Liver (tissue), 3 donors: Measurements from ENCODE around the gene LMAN2.

Experiments
- ATF3 ChIP-seq: IDR thresholded peaks from 2 replicates; pipeline ENCODE4 v1.6.1; 2016; ENCODE audit warnings: antibody characterized with exemption
- FOXA1 ChIP-seq: IDR thresholded peaks from 2 replicates; pipeline ENCODE4 v1.6.1; 2016; ENCODE audit warnings: antibody characterized with exemption
- REST ChIP-seq: IDR thresholded peaks from 2 replicates; pipeline ENCODE4 v1.6.1; 2016; ENCODE audit warnings: antibody characterized with exemption, mild to moderate bottlenecking
- TF ChIP-seq, protein P1 (sequence below): fragments of 150-350 bp; IDR thresholded peaks from 2 replicates; pipeline ENCODE4 v1.5.1; 2017; ENCODE audit warnings: improper control_type of control experiment, low read depth, low read length; ENCODE audit not compliant: missing input control
- TF ChIP-seq, protein P2 (sequence below): IDR thresholded peaks from 2 replicates; pipeline ENCODE4 v1.6.1; 2016; ENCODE audit warnings: antibody characterized with exemption
- donor health status: healthy.
- donor health status: healthy.

- TF ChIP-seq, protein P1, sequence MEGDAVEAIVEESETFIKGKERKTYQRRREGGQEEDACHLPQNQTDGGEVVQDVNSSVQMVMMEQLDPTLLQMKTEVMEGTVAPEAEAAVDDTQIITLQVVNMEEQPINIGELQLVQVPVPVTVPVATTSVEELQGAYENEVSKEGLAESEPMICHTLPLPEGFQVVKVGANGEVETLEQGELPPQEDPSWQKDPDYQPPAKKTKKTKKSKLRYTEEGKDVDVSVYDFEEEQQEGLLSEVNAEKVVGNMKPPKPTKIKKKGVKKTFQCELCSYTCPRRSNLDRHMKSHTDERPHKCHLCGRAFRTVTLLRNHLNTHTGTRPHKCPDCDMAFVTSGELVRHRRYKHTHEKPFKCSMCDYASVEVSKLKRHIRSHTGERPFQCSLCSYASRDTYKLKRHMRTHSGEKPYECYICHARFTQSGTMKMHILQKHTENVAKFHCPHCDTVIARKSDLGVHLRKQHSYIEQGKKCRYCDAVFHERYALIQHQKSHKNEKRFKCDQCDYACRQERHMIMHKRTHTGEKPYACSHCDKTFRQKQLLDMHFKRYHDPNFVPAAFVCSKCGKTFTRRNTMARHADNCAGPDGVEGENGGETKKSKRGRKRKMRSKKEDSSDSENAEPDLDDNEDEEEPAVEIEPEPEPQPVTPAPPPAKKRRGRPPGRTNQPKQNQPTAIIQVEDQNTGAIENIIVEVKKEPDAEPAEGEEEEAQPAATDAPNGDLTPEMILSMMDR: no peak
- no peak for TF ChIP-seq FOXA1
- no peak for TF ChIP-seq ATF3
- no peak for TF ChIP-seq REST
- TF ChIP-seq, protein P2, sequence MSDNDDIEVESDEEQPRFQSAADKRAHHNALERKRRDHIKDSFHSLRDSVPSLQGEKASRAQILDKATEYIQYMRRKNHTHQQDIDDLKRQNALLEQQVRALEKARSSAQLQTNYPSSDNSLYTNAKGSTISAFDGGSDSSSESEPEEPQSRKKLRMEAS: no peak
These were observed 21.4 kb upstream of the LMAN2 start for GRCh38 chr5:177372910-177373309.
